Spleen (tissue), 7 donors: ENCODE data around the gene KATNAL2.

ENCODE experiments used
- CTCF ChIP-seq, 11 experiments: fragments of 200-600 bp in 7 of 11; fragments of 450-650 bp in 4 of 11; sonication (generic) in 4 of 11; IDR thresholded peaks in 8 of 11; conservative IDR thresholded peaks in 3 of 11; 1 replicate in 7 of 11; 2 replicates in 4 of 11; pipeline versions ENCODE4 v1.4.0 to v1.8.0; 2016 to 2021; ENCODE audit warnings: antibody characterized with exemption in 11 of 11, inconsistent platforms in 4 of 11, mild to moderate bottlenecking in 1 of 11
- POLR2A ChIP-seq, 3 donors: fragments of 450-650 bp; IDR thresholded peaks; one replicate each; pipeline ENCODE4 v1.5.1; 2017; ENCODE audit warnings: antibody characterized with exemption in 3 of 3, mild to moderate bottlenecking in 1 of 3
- POLR2AphosphoS5 ChIP-seq, 3 donors: sonication (generic); formaldehyde crosslinking; IDR thresholded peaks; one replicate each; pipeline ENCODE4 v1.5.1; 2017; ENCODE audit warnings: antibody characterized with exemption in 3 of 3
- donor health status: DM: no; HTN: no; CAD: no; lungs with moderate emphysema.
- donor health status: DM: no; HTN: no; CAD: no.
- donor health status: DM: no; HTN: no; CAD: no.

GRCh38 chr18:46903406-46903805 is 14.0 kb upstream of the KATNAL2 start:
- TF ChIP-seq CTCF (IDR thresholded peaks at IDR 0.05 in 8 of 11, conservative IDR thresholded peaks at IDR 0.05 in 3 of 11) (no peak), POLR2A (IDR thresholded peaks at IDR 0.05) (no peak), POLR2AphosphoS5 (IDR thresholded peaks at IDR 0.05) (no peak)
